GM18861 (cell line): ENCODE data around the gene ACSL3.
A peak's percentile ranks its signal among the peaks of the same experiment; 100 is the strongest.
"Not testable (repeated sequence)": the region's sequence is repeated elsewhere in the genome, so short reads cannot be mapped to it uniquely, and the experiment has no call there.

Experiments
- ATAC-seq: cut with Tn5 transposase; IDR thresholded peaks from one replicate; pipeline ENCODE4 v1.9.1; 2021; ENCODE audit not compliant: unreplicated experiment

The ACSL3 gene

GRCh38 chr2:222968550-222969155 lies 107.8 kb downstream of the ACSL3 start:
- no peak for ATAC-seq

- no peak for ATAC-seq
These were observed 108.7 kb downstream of the ACSL3 start for GRCh38 chr2:222969491-222969890.

GRCh38 chr2:222972420-222972819 lies 111.6 kb downstream of the ACSL3 start:
- no peak for ATAC-seq

- no peak for ATAC-seq
These were observed 112.4 kb downstream of the ACSL3 start for GRCh38 chr2:222973237-222973636.

GRCh38 chr2:222973733-222974132 lies 112.9 kb downstream of the ACSL3 start:
- no peak for ATAC-seq

GRCh38 chr2:222976521-222977061 lies 115.8 kb downstream of the ACSL3 start:
- ATAC-seq, result no peak

GRCh38 chr2:222977121-222977520 lies 116.3 kb downstream of the ACSL3 start:
- no peak for ATAC-seq

GRCh38 chr2:222978850-222979249 lies 118.0 kb downstream of the ACSL3 start:
- ATAC-seq, result no peak

- no peak for ATAC-seq
These were observed 118.6 kb downstream of the ACSL3 start for GRCh38 chr2:222979484-222979883.

- ATAC-seq, result peak; percentile 75
These were observed 121.4 kb downstream of the ACSL3 start for GRCh38 chr2:222982010-222982908.

- no peak for ATAC-seq
These were observed 122.1 kb downstream of the ACSL3 start for GRCh38 chr2:222982909-222983265.

- no peak for ATAC-seq
These were observed 124.1 kb downstream of the ACSL3 start for GRCh38 chr2:222984908-222985307.

- ATAC-seq, result no peak
These were observed 128.6 kb downstream of the ACSL3 start for GRCh38 chr2:222989431-222989830.

- not testable (repeated sequence) for ATAC-seq
These were observed 129.4 kb downstream of the ACSL3 start for GRCh38 chr2:222990206-222990605.

GRCh38 chr2:222992137-222992536 lies 131.3 kb downstream of the ACSL3 start:
- ATAC-seq, result no peak
